HG03064 (cell line): ENCODE data around the gene CEND1.
"Not testable (repeated sequence)": the region's sequence is repeated elsewhere in the genome, so short reads cannot be mapped to it uniquely, and the experiment has no call there.

Experiments
- ATAC-seq: cut with Tn5 transposase; IDR thresholded peaks from one replicate; pipeline ENCODE4 v1.9.1; 2021; ENCODE audit warnings: low read depth; ENCODE audit not compliant: unreplicated experiment

Gene CEND1

GRCh38 chr11:765025-765801, 24.7 kb downstream of the CEND1 start:
- no peak for ATAC-seq

DNA sequence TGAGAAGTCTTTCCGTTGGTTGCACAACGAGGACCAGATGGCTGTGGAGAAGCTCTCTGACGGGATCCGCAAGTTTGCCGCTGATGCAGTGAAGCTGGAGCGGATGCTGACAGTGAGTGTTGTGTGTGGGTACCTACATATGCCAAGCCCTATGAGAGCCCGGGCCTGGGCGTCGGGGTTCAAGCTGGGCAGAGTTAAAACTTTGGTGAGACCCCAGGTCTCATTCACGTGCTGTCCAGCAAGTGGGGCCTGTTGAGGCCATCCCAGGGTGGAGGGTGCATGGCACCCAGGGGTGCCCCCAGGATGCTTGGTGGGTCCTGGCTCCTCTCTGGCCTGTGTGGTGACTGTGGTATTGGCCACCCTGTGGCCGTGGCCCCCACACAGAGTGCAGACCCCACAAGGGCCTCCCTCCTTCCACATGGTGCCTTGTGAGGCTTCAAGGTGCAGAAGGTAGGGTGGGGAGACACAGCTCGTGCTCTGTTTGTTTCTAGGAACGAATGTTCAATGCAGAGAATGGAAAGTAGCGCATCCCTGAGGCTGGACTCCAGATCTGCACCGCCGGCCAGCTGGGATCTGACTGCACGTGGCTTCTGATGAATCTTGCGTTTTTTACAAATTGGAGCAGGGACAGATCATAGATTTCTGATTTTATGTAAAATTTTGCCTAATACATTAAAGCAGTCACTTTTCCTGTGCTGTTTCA, 25.4 kb downstream of the CEND1 start:
- no peak for ATAC-seq

DNA sequence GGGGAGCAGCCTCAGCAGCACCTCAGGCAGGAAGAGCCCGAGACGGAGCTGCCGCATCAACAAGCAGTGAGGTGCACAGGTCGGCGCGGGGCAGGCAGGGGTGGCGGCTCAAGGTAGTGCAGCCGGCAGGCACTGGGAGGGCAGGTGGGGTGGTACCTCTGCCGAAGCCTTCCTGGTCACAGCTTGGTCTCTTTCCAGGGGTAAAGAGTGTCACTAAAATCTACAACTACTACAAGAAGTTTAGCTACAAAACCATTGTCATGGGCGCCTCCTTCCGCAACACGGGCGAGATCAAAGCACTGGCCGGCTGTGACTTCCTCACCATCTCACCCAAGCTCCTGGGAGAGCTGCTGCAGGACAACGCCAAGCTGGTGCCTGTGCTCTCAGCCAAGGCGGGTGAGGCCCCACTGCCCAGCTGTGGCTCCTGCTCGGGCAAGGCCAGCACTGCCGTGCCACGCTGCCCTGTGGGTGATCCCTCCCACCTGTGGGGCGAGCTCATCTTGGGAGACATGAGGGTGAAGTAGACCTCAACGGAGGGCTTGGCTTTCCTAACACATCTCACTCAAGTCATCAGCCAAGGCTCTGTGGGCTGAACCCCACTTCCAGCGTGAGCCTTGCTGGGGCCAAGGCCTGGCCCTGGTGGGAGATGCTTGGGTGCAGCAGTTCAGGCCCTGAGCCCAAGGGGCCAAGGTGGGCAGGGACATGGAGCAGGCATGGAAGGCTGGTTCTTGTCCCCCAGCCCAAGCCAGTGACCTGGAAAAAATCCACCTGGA, 26.2 kb downstream of the CEND1 start:
- no peak for ATAC-seq

GRCh38 chr11:763073-763463, 26.8 kb downstream of the CEND1 start:
- ATAC-seq, result no peak

DNA sequence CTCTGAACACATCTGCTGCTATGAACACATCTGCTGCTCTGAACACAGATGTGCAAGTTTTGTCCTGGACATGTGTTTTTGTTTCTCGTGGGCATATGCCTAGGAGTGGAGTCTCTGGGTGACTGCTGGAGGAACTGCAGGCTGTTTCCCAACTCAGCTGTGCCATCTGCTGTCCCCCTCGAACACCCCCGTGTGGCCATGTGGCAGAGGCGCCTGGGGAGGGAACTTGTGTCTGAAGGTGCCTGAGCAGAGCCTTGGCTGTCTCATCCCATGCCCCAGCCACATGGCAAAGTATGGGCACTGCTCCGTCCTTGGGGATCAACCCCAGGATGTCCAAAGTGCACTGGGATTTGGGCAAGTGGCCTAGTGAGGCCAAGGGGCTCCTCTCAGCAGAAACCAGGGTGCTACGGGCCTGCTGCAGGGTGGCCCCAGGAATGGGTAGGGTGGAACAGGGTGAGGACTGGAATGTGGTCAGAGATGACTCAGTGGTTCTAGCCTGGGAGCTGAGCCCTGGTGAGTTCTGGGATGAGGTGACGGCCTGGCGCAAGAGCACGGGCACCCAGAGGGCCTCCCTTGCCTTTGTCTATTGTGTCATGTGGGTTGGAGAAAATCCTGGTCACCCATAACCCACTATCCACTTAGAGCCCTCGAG, 27.3 kb downstream of the CEND1 start:
- no peak for ATAC-seq

- ATAC-seq, result no peak
These were observed 28.3 kb downstream of the CEND1 start for GRCh38 chr11:761526-762108.

GRCh38 chr11:760236-760635, 29.7 kb downstream of the CEND1 start:
- ATAC-seq, result no peak

- ATAC-seq, result no peak
These were observed 40.2 kb downstream of the CEND1 start for GRCh38 chr11:749731-750130.

DNA sequence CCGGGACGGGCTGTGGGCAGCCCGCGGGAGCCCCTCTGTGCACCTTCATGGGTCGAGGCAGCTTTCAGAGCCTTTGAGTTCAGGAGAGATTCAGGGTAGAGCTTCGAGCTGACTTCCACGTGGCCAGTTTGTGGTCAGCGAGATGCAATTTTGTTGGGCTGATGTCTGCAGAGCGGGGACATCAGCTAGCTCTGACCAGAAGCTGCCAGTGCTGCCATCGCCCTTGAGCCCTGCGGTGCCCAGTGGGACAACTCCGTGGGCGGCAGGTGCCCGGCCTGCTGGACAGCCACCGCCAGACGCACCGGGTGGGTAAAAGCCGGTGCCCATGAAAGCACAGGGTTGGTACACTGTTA, 41.9 kb downstream of the CEND1 start:
- no peak for ATAC-seq

GRCh38 chr11:747158-748006, 42.5 kb downstream of the CEND1 start, which contains the start of gene TALDO1:
TALDO1 (plus strand) TSS chr11:747464; CDS start chr11:747482, 18 bp downstream.
- peak; percentile 80 for ATAC-seq

GRCh38 chr11:746289-747157, 43.4 kb downstream of the CEND1 start:
- peak; percentile 22 for ATAC-seq

DNA sequence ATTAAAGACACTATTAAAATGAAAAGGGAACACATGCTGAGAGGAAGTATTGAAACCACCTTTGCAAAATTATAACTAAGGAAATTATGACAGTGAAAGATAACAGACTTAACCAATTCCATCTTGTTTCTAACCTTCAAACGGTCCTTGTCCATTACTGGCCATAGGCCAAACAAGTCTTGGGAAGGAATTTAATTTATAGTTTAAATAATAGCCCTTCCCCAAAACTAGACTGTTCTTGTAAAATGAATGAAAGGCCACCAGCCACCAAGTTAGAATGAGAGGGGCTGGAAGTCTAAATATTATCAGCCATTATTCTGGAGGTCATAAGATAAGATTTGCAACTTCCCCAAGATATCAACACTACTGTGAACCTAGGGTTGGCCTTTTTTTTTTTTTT, 44.5 kb downstream of the CEND1 start:
- no peak for ATAC-seq

DNA sequence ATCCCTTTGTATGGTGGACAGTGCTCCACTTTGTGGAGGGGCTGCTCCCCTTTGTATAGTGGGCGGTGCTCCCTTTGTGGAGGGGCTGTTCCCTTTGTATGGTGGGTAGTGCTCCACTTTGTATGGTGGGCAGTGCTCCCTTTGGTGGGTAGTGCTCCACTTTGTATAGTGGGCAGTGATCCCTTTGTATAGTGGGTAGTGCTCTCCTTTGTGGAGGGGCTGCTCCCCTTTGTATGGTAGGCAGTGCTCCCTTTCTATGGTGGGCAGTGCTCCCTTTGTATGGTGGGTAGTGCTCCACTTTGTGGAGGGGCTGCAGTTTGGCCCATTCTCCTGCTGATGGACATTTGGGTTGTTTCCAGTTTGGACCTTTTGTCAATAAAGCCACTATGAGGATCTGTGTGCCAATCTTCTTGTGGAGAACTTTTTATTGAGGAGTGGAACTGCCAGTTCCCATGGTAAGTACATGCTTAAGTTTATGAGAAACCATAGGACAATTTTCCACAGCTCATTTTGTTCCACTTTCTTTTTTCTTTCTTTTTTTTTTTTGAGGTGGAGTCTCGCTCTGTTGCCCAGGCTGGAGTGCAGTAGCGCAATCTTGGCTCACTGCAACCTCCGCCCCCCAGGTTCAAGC, 47.2 kb downstream of the CEND1 start:
- ATAC-seq, result no peak

- no peak for ATAC-seq
These were observed 47.7 kb downstream of the CEND1 start for GRCh38 chr11:742156-742546.

DNA sequence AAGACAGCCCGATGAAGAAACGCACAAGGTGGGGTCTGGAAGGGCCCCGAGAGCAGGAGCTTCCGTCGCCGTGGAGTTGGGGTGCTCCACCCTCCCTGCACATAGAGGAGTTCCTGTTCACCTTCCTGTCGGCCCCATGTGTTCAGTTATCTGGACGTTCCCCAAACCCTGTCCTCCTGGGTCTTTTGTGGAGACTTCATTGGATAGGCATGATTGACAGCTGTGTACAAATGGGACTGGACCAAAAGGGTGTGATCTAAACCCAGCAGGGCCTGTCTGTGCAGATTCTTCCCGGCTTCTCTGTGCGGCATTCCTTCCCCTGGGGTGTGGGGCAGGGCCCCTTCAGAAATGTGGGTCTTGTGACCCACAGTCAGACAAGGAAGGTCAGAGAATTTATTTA, 52.0 kb downstream of the CEND1 start:
- ATAC-seq, result not testable (repeated sequence)

DNA sequence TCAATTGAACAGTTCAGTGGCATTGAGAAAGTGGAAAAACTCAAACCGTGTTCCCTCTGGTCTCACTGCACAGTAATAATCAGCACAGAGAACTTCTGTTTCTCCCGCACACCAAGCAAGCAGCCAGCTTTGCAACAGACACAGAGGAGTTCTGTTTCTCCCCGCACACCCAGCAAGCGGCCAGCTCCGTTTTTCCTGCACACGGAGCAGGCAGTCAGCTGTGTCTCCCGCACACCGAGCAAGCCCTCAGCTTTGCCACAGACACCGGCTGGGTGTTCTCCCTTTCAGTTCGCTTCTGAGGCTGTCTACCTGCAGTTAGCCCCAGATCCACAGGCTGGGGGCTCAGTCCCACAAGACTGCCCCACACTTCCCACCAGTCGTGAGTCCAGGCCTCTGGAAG, 52.5 kb downstream of the CEND1 start:
- ATAC-seq, result no peak
